Mesendoderm (in vitro differentiated cells): ENCODE measurements around the gene BATF2.
"Not testable (repeated sequence)": the region's sequence is repeated elsewhere in the genome, so short reads cannot be mapped to it uniquely, and the experiment has no call there.

ENCODE experiments used
- DNase-seq: peaks from one replicate; pipeline ENCODE4 v3.0.0; 2013
- H2AK5ac ChIP-seq: 2 replicates; pipeline ENCODE4 v1.6.1; 2013; ENCODE audit warnings: low read length, inconsistent platforms
- H2BK120ac ChIP-seq: 2 replicates; pipeline ENCODE4 v1.6.1; 2013; ENCODE audit warnings: low read depth, mild to moderate bottlenecking, low read length, moderate library complexity, mixed read lengths
- H2BK15ac ChIP-seq: replicated peaks from 2 replicates; pipeline ENCODE4 v1.6.1; 2013; ENCODE audit warnings: low read depth, mild to moderate bottlenecking, moderate library complexity
- H2BK5ac ChIP-seq: 2 replicates; pipeline ENCODE4 v1.6.1; 2013; ENCODE audit warnings: low read length, inconsistent platforms
- H3K18ac ChIP-seq: 2 replicates; pipeline ENCODE4 v1.6.1; 2013; ENCODE audit warnings: mild to moderate bottlenecking, low read length, mixed read lengths
- H3K23ac ChIP-seq: one replicate; pipeline ENCODE4 v1.6.1; 2013; ENCODE audit warnings: low read length
- H3K27ac ChIP-seq: 2 replicates; pipeline ENCODE4 v1.5.1; 2013; ENCODE audit warnings: low read depth, mild to moderate bottlenecking, inconsistent platforms, low read length, moderate library complexity
- H3K27me3 ChIP-seq: 2 replicates; pipeline ENCODE4 v1.6.1; 2013; ENCODE audit warnings: low read length, control low read depth, mild to moderate bottlenecking, inconsistent platforms; ENCODE audit not compliant: insufficient read depth, poor library complexity
- H3K36me3 ChIP-seq: 2 replicates; pipeline ENCODE4 v1.6.1; 2013; ENCODE audit warnings: low read length, inconsistent platforms; ENCODE audit not compliant: control insufficient read depth, insufficient read depth
- H3K4ac ChIP-seq: one replicate; pipeline ENCODE4 v1.6.1; 2013; ENCODE audit warnings: low read depth, mild to moderate bottlenecking, low read length, moderate library complexity
- H3K4me1 ChIP-seq: 2 replicates; pipeline ENCODE4 v1.6.1; 2013; ENCODE audit warnings: low read depth, low read length, inconsistent platforms; ENCODE audit not compliant: control insufficient read depth
- H3K4me2 ChIP-seq: 2 replicates; pipeline ENCODE4 v1.6.1; 2013; ENCODE audit warnings: low read length
- H3K4me3 ChIP-seq: 2 replicates; pipeline ENCODE4 v1.5.1; 2013; ENCODE audit warnings: mild to moderate bottlenecking, low read length
- H3K56ac ChIP-seq: one replicate; pipeline ENCODE4 v1.6.1; 2013; ENCODE audit warnings: low read length
- H3K79me1 ChIP-seq: 2 replicates; pipeline ENCODE4 v1.6.1; 2013; ENCODE audit warnings: low read length, inconsistent platforms
- H3K79me2 ChIP-seq: 2 replicates; pipeline ENCODE4 v1.6.1; 2013; ENCODE audit warnings: mild to moderate bottlenecking, low read length; ENCODE audit not compliant: control insufficient read depth, insufficient read depth
- H3K9ac ChIP-seq: 2 replicates; pipeline ENCODE4 v1.6.1; 2013; ENCODE audit warnings: low read length, inconsistent platforms
- H4K5ac ChIP-seq: one replicate; pipeline ENCODE4 v1.6.1; 2013; ENCODE audit warnings: low read length
- H4K8ac ChIP-seq: one replicate; pipeline ENCODE4 v1.6.1; 2013; ENCODE audit warnings: low read depth, mild to moderate bottlenecking, control low read depth, low read length, moderate library complexity
- WGBS: extraction: QIAGEN DNeasy Blood & Tissue Kit; methylation state at CpG from one replicate; pipeline ENCODE4 v1.1.7; 2013; ENCODE audit warnings: low lambda C conversion rate, missing lambda C conversion rate; ENCODE audit not compliant: insufficient coverage; ENCODE audit errors: extremely low coverage; 5-methylcytosine and 5-hydroxymethylcytosine counted together

The BATF2 gene

GRCh38 chr11:65013130-65013887 lies 16.5 kb upstream of the BATF2 start:
- Histone ChIP-seq H3K56ac (peak overlapping the region; percentile 89), H3K4me3 (peak overlapping the region; percentile 40), H2BK120ac (no peak overlapping the region), H3K9ac (peak overlapping the region; percentile 90), H3K4me2 (peak overlapping the region; percentile 82), H3K79me1 (peaks cover 2% of the 10 kb centered on the region), H3K79me2 (no peaks in the 10 kb centered on the region), H4K5ac (no peak overlapping the region), H3K4ac (peak overlapping the region; percentile 82), H3K36me3 (no peaks in the 10 kb centered on the region), H4K8ac (peak overlapping the region; percentile 30), H2BK15ac (no peak overlapping the region), H3K18ac (peak overlapping the region; percentile 94), H3K4me1 (peaks cover 2% of the 10 kb centered on the region), H3K23ac (no peak overlapping the region), H3K27me3 (no peaks in the 10 kb centered on the region), H2AK5ac (no peak overlapping the region), H2BK5ac (peak overlapping the region; percentile 20), H3K27ac (peak overlapping the region; percentile 96)
- peak; percentile 93 for DNase-seq
- no CpG with 5 or more reads among the region's 22 CpGs for WGBS

- no peak overlapping the region for H2AK5ac ChIP-seq
- H3K23ac ChIP-seq: no peak overlapping the region
- H3K79me2 ChIP-seq: no peaks in the 10 kb centered on the region
- H3K56ac ChIP-seq: no peak overlapping the region
- no peak overlapping the region for H3K9ac ChIP-seq
- no peak for DNase-seq
- no peak overlapping the region for H3K4me3 ChIP-seq
- H2BK5ac ChIP-seq: no peak overlapping the region
- no peak overlapping the region for H3K27ac ChIP-seq
- no peaks in the 10 kb centered on the region for H3K79me1 ChIP-seq
- no peak overlapping the region for H4K5ac ChIP-seq
- H2BK15ac ChIP-seq: no peak overlapping the region
- no peak overlapping the region for H3K18ac ChIP-seq
- no peak overlapping the region for H4K8ac ChIP-seq
- no peak overlapping the region for H2BK120ac ChIP-seq
- peaks cover 2% of the 10 kb centered on the region for H3K4me1 ChIP-seq
- no peaks in the 10 kb centered on the region for H3K27me3 ChIP-seq
- H3K4ac ChIP-seq: no peak overlapping the region
- no CpG with 5 or more reads among the region's 2 CpGs for WGBS
- no peak overlapping the region for H3K4me2 ChIP-seq
- no peaks in the 10 kb centered on the region for H3K36me3 ChIP-seq
Measured at GRCh38 chr11:65008873-65009272, 12.1 kb upstream of the BATF2 start.

GRCh38 chr11:65008016-65008415 lies 11.2 kb upstream of the BATF2 start:
- Histone ChIP-seq H3K4me1 (no peaks in the 10 kb centered on the region), H3K4me3 (no peak overlapping the region), H2AK5ac (no peak overlapping the region), H2BK120ac (no peak overlapping the region), H3K23ac (no peak overlapping the region), H3K79me1 (no peaks in the 10 kb centered on the region), H3K27ac (no peak overlapping the region), H2BK15ac (no peak overlapping the region), H3K56ac (no peak overlapping the region), H3K4ac (no peak overlapping the region), H2BK5ac (no peak overlapping the region), H3K9ac (no peak overlapping the region), H3K79me2 (no peaks in the 10 kb centered on the region), H3K27me3 (no peaks in the 10 kb centered on the region), H4K5ac (no peak overlapping the region), H4K8ac (no peak overlapping the region), H3K18ac (no peak overlapping the region), H3K4me2 (no peak overlapping the region), H3K36me3 (no peaks in the 10 kb centered on the region)
- no peak for DNase-seq
- WGBS: no CpG with 5 or more reads among the region's 7 CpGs

- H3K27me3 ChIP-seq, H2BK5ac ChIP-seq, H3K18ac ChIP-seq, H3K4me3 ChIP-seq, H3K4me1 ChIP-seq, H4K8ac ChIP-seq, H3K4me2 ChIP-seq, H3K4ac ChIP-seq, H3K79me1 ChIP-seq, H3K23ac ChIP-seq, DNase-seq, H2AK5ac ChIP-seq, H3K56ac ChIP-seq, H3K9ac ChIP-seq, H4K5ac ChIP-seq, H2BK120ac ChIP-seq, H2BK15ac ChIP-seq, H3K36me3 ChIP-seq, H3K79me2 ChIP-seq, H3K27ac ChIP-seq: not testable (repeated sequence)
- WGBS: no CpG with 5 or more reads among the region's 3 CpGs
Measured at GRCh38 chr11:65003968-65004367, 7.2 kb upstream of the BATF2 start.

- H2BK5ac ChIP-seq: no peak overlapping the region
- H3K4ac ChIP-seq: no peak overlapping the region
- no peak overlapping the region for H4K5ac ChIP-seq
- no peaks in the 10 kb centered on the region for H3K79me1 ChIP-seq
- H3K4me2 ChIP-seq: no peak overlapping the region
- DNase-seq: peak; percentile 40
- H3K36me3 ChIP-seq: no peaks in the 10 kb centered on the region
- H2BK120ac ChIP-seq: no peak overlapping the region
- H3K4me3 ChIP-seq: no peak overlapping the region
- no peak overlapping the region for H3K56ac ChIP-seq
- no peak overlapping the region for H3K27ac ChIP-seq
- no peaks in the 10 kb centered on the region for H3K27me3 ChIP-seq
- H3K9ac ChIP-seq: no peak overlapping the region
- H3K18ac ChIP-seq: no peak overlapping the region
- no peaks in the 10 kb centered on the region for H3K4me1 ChIP-seq
- whole genome bisulfite sequencing: no CpG with 5 or more reads among the region's 7 CpGs
- H2AK5ac ChIP-seq: no peak overlapping the region
- H4K8ac ChIP-seq: no peak overlapping the region
- no peak overlapping the region for H2BK15ac ChIP-seq
- no peak overlapping the region for H3K23ac ChIP-seq
- no peaks in the 10 kb centered on the region for H3K79me2 ChIP-seq
Measured at GRCh38 chr11:65003282-65003681, 6.5 kb upstream of the BATF2 start.

GRCh38 chr11:65002706-65003105 lies 5.9 kb upstream of the BATF2 start:
- H4K5ac ChIP-seq: no peak overlapping the region
- H3K27ac ChIP-seq: no peak overlapping the region
- no peak overlapping the region for H3K56ac ChIP-seq
- no peak overlapping the region for H3K4me3 ChIP-seq
- H3K36me3 ChIP-seq: no peaks in the 10 kb centered on the region
- H3K4me2 ChIP-seq: no peak overlapping the region
- no peak overlapping the region for H2BK5ac ChIP-seq
- no peaks in the 10 kb centered on the region for H3K79me1 ChIP-seq
- H3K79me2 ChIP-seq: no peaks in the 10 kb centered on the region
- H3K18ac ChIP-seq: no peak overlapping the region
- H3K23ac ChIP-seq: no peak overlapping the region
- H3K4ac ChIP-seq: no peak overlapping the region
- H2AK5ac ChIP-seq: no peak overlapping the region
- no peaks in the 10 kb centered on the region for H3K27me3 ChIP-seq
- no peak overlapping the region for H2BK120ac ChIP-seq
- WGBS: no CpG with 5 or more reads among the region's 5 CpGs
- H4K8ac ChIP-seq: no peak overlapping the region
- H3K4me1 ChIP-seq: no peaks in the 10 kb centered on the region
- H2BK15ac ChIP-seq: no peak overlapping the region
- no peak for DNase-seq
- no peak overlapping the region for H3K9ac ChIP-seq
